ENCODE results near the gene ARRB1.
A peak's percentile ranks its signal among the peaks of the same experiment; 100 is the strongest.
"Not testable (repeated sequence)": the region's sequence is repeated elsewhere in the genome, so short reads cannot be mapped to it uniquely, and the experiment has no call there.

ARRB1 gene

GRCh38 chr11:75320643-75321042 lies 30.8 kb downstream of the ARRB1 start:
- DNase-seq = no peak

- DNase-seq = no peak
Measured at GRCh38 chr11:75320046-75320618, 31.3 kb downstream of the ARRB1 start.

- DNase-seq = no peak
Measured at GRCh38 chr11:75319035-75319877, 32.2 kb downstream of the ARRB1 start.

GRCh38 chr11:75317446-75318122 lies 33.9 kb downstream of the ARRB1 start:
- no peak for DNase-seq

GRCh38 chr11:75315439-75315805 lies 36.0 kb downstream of the ARRB1 start:
- no peak for DNase-seq

- DNase-seq = no peak
Measured at GRCh38 chr11:75314771-75315438, 36.6 kb downstream of the ARRB1 start.

- DNase-seq = peak; percentile 56
Measured at GRCh38 chr11:75313513-75314272, 37.8 kb downstream of the ARRB1 start.

GRCh38 chr11:75312346-75312745 lies 39.1 kb downstream of the ARRB1 start:
- no peak for DNase-seq

GRCh38 chr11:75311858-75312288 lies 39.6 kb downstream of the ARRB1 start:
- peak; percentile 78 for DNase-seq

GRCh38 chr11:75308986-75309385 lies 42.5 kb downstream of the ARRB1 start:
- DNase-seq = no peak

GRCh38 chr11:75308116-75308515 lies 43.3 kb downstream of the ARRB1 start:
- no peak for DNase-seq

GRCh38 chr11:75307058-75307457 lies 44.4 kb downstream of the ARRB1 start:
- no peak for DNase-seq

GRCh38 chr11:75306529-75306928 lies 44.9 kb downstream of the ARRB1 start:
- DNase-seq = no peak

GRCh38 chr11:75305993-75306392 lies 45.5 kb downstream of the ARRB1 start:
- DNase-seq = no peak

GRCh38 chr11:75305452-75305851 lies 46.0 kb downstream of the ARRB1 start:
- DNase-seq = no peak

- not testable (repeated sequence) for DNase-seq
Measured at GRCh38 chr11:75304941-75305340, 46.5 kb downstream of the ARRB1 start.

GRCh38 chr11:75303544-75304224 lies 47.8 kb downstream of the ARRB1 start:
- DNase-seq = no peak

GRCh38 chr11:75302371-75302770 lies 49.1 kb downstream of the ARRB1 start:
- no peak for DNase-seq

GRCh38 chr11:75301601-75302345 lies 49.7 kb downstream of the ARRB1 start:
- no peak for DNase-seq

- DNase-seq = no peak
Measured at GRCh38 chr11:75301131-75301530, 50.3 kb downstream of the ARRB1 start.

GRCh38 chr11:75298976-75299260 lies 52.5 kb downstream of the ARRB1 start:
- no peak for DNase-seq

All from fibroblast of skin of scalp (primary cell).